HL-60 (cell line): Measurements from ENCODE around the gene UBE2J2.

Experiments
- CTCF ChIP-seq: IDR thresholded peaks from one replicate; pipeline ENCODE4 v1.5.1; 2011; ENCODE audit warnings: low read length, control low read depth, inconsistent platforms; ENCODE audit not compliant: insufficient read depth
- GABPA ChIP-seq: IDR thresholded peaks from 2 replicates; pipeline ENCODE4 v1.6.1; 2012; ENCODE audit warnings: low read depth
- POLR2AphosphoS5 ChIP-seq: IDR thresholded peaks from 2 replicates; pipeline ENCODE4 v1.6.1; 2012; ENCODE audit warnings: low read depth
- REST ChIP-seq: IDR thresholded peaks from 2 replicates; pipeline ENCODE4 v1.6.1; 2012; ENCODE audit warnings: low read depth; ENCODE audit not compliant: insufficient replicate concordance

- TF ChIP-seq CTCF (no peak), GABPA (no peak), REST (no peak), POLR2AphosphoS5 (no peak)
These were observed 21.7 kb upstream of the UBE2J2 start for GRCh38 chr1:1295154-1295923.
